SK-N-SH (cell line): ENCODE measurements around the gene FRMD5. TPM values are rescaled to one million over a fixed set of nuclear protein-coding genes. Genes with fewer than 3 reads are reported as not detected.
A peak's percentile ranks its signal among the peaks of the same experiment; 100 is the strongest.

Experiments
- CTCF ChIA-PET: fragments of 300-600, 350-600 bp; formaldehyde crosslinking; extraction: SDS; loops from one replicate; lab custom pipeline; 2021; lab: Yijun Ruan, JAX
- POLR2A ChIA-PET: fragments of 350-600 bp; sonication (Branson Sonifier 250); formaldehyde crosslinking; extraction: SDS; loops from one replicate; lab custom pipeline; 2020; ENCODE audit warnings: antibody characterized with exemption, inconsistent platforms; lab: Yijun Ruan, JAX
- DNase-seq: peaks from one replicate; pipeline ENCODE4 v3.0.0; 2012
- H2AFZ ChIP-seq: fragments of 200-600 bp; sonication (generic); 2 replicates; pipeline ENCODE4 v1.8.1; 2016; ENCODE audit warnings: antibody characterized with exemption, mild to moderate bottlenecking, low read depth
- H3F3A ChIP-seq: fragments of 200-600 bp; sonication (generic); replicated peaks from 2 replicates; pipeline ENCODE3; 2016; ENCODE audit warnings: antibody characterized with exemption, mild to moderate bottlenecking; ENCODE audit not compliant: insufficient read depth
- H3K27ac ChIP-seq, 2 experiments: fragments of 200-500 bp in 1 of 2; fragments of 200-600 bp in 1 of 2; sonication (Bioruptor generic) in 1 of 2; sonication (generic), shearing (Covaris generic) in 1 of 2; 2 replicates each; pipeline versions ENCODE4 v1.5.1 to v1.6.1; 2014 to 2016; ENCODE audit warnings: low read depth in 2 of 2, inconsistent platforms in 1 of 2, low read length in 1 of 2, mild to moderate bottlenecking in 1 of 2, mixed read lengths in 1 of 2
- H3K27me3 ChIP-seq: fragments of 200-600 bp; sonication (generic), shearing (Covaris generic); 2 replicates; pipeline ENCODE4 v1.6.1; 2016; ENCODE audit warnings: mixed run types; ENCODE audit not compliant: insufficient read depth
- H3K36me3 ChIP-seq, 2 experiments: fragments of 200-500 bp in 1 of 2; fragments of 200-600 bp in 1 of 2; sonication (Bioruptor generic) in 1 of 2; sonication (generic) in 1 of 2; replicated peaks in 1 of 2; 2 replicates each; pipeline versions ENCODE3 to v1.5.1; 2014 to 2016; ENCODE audit warnings: low read length in 1 of 2, mild to moderate bottlenecking in 1 of 2; ENCODE audit not compliant: insufficient read depth in 2 of 2, control insufficient read depth in 1 of 2
- H3K4me1 ChIP-seq, 2 experiments: fragments of 200-500 bp in 1 of 2; fragments of 200-600 bp in 1 of 2; sonication (Bioruptor generic) in 1 of 2; sonication (generic), shearing (Covaris generic) in 1 of 2; 2 replicates each; pipeline versions ENCODE4 v1.5.1 to v1.6.1; 2014 to 2016; ENCODE audit warnings: low read depth in 1 of 2, low read length in 1 of 2, mixed run types in 1 of 2; ENCODE audit not compliant: insufficient read depth in 2 of 2, control insufficient read depth in 1 of 2
- H3K4me2 ChIP-seq: fragments of 200-600 bp; sonication (generic), shearing (Covaris generic); 2 replicates; pipeline ENCODE4 v1.6.1; 2017; ENCODE audit warnings: mixed run types
- H3K4me3 ChIP-seq, 2 experiments: fragments of 200-500 bp in 1 of 2; fragments of 200-600 bp in 1 of 2; sonication (Bioruptor generic) in 1 of 2; sonication (generic), shearing (Covaris generic) in 1 of 2; 2 replicates each; pipeline versions ENCODE4 v1.5.1 to v1.8.1; 2014 to 2016; ENCODE audit warnings: low read depth in 2 of 2, inconsistent platforms in 1 of 2, low read length in 1 of 2, mild to moderate bottlenecking in 1 of 2, mixed read lengths in 1 of 2, moderate library complexity in 1 of 2
- H3K79me2 ChIP-seq: fragments of 200-600 bp; sonication (generic); 2 replicates; pipeline ENCODE4 v1.8.1; 2017; ENCODE audit warnings: mild to moderate bottlenecking; ENCODE audit not compliant: insufficient read depth
- H3K9ac ChIP-seq: fragments of 200-600 bp; sonication (generic); 2 replicates; pipeline ENCODE4 v1.6.1; 2017; ENCODE audit warnings: mixed run types
- H3K9me2 ChIP-seq: fragments of 200-600 bp; sonication (generic); 2 replicates; pipeline ENCODE4 v1.6.1; 2017; ENCODE audit warnings: mixed run types
- H3K9me3 ChIP-seq: fragments of 200-600 bp; sonication (generic); 2 replicates; pipeline ENCODE4 v1.6.1; 2017; ENCODE audit warnings: mixed run types, mild to moderate bottlenecking, moderate library complexity
- H4K20me1 ChIP-seq: fragments of 200-600 bp; sonication (generic); 2 replicates; pipeline ENCODE4 v1.6.1; 2017; ENCODE audit warnings: mild to moderate bottlenecking, mixed run types; ENCODE audit not compliant: insufficient read depth
- CHD2 ChIP-seq: fragments of 150-350 bp; IDR thresholded peaks from 2 replicates; pipeline ENCODE4 v1.6.1; 2018; ENCODE audit warnings: low read length; ENCODE audit not compliant: partially characterized antibody
- EZH2phosphoT487 ChIP-seq: fragments of 200-600 bp; sonication (generic); IDR thresholded peaks from 2 replicates; pipeline ENCODE4 v1.6.1; 2017; ENCODE audit warnings: low read depth, mixed run types, mild to moderate bottlenecking, antibody characterized with exemption, moderate library complexity, borderline replicate concordance
- FOSL2 ChIP-seq: IDR thresholded peaks from 2 replicates; pipeline ENCODE4 v1.4.0; 2012; ENCODE audit warnings: low read depth, mild to moderate bottlenecking, moderate library complexity, borderline replicate concordance
- GABPA ChIP-seq: IDR thresholded peaks from 2 replicates; pipeline ENCODE4 v1.4.0; 2012; ENCODE audit warnings: low read depth, mild to moderate bottlenecking
- GATA2 ChIP-seq: sonication (generic); formaldehyde crosslinking; IDR thresholded peaks from 2 replicates; pipeline ENCODE4 v1.5.0; 2020; ENCODE audit warnings: mild to moderate bottlenecking, missing genetic modification reagents
- MAX ChIP-seq: IDR thresholded peaks from 2 replicates; pipeline ENCODE4 v1.4.0; 2012; ENCODE audit warnings: low read depth
- MEF2A ChIP-seq: IDR thresholded peaks from 2 replicates; pipeline ENCODE4 v1.4.0; 2012; ENCODE audit warnings: low read depth, borderline replicate concordance
- PBX3 ChIP-seq: IDR thresholded peaks from 2 replicates; pipeline ENCODE4; 2012
- POLR2AphosphoS5 ChIP-seq: IDR thresholded peaks from 2 replicates; pipeline ENCODE4 v1.6.1; 2012; ENCODE audit warnings: low read depth, low read length
- RXRA ChIP-seq: IDR thresholded peaks from 2 replicates; pipeline ENCODE4 v1.4.0; 2012; ENCODE audit warnings: low read depth, mild to moderate bottlenecking, borderline replicate concordance
- TAF1 ChIP-seq: IDR thresholded peaks from 2 replicates; pipeline ENCODE4 v1.6.1; 2012; ENCODE audit warnings: low read depth, mild to moderate bottlenecking, low read length, moderate library complexity, borderline replicate concordance
- TCF12 ChIP-seq: IDR thresholded peaks from 2 replicates; pipeline ENCODE4 v1.4.0; 2012
- USF1 ChIP-seq: IDR thresholded peaks from 2 replicates; pipeline ENCODE4 v1.4.0; 2012; ENCODE audit warnings: low read depth, borderline replicate concordance
- YY1 ChIP-seq: IDR thresholded peaks from 2 replicates; pipeline ENCODE4 v1.4.0; 2012; ENCODE audit warnings: low read depth, mild to moderate bottlenecking
- WGBS: methylation state at CpG from one replicate; pipeline ENCODE4 v1.1.6; 2017; ENCODE audit warnings: low lambda C conversion rate; 5-methylcytosine and 5-hydroxymethylcytosine counted together
- polyA plus RNA-seq, 3 experiments: library from polyadenylated mRNA; depleted of rRNA; stranded (reverse); fragments of >200 nt; gene quantifications; 2 replicates each; pipeline ENCODE4 v1.2.3, GENCODE V29; 2012

Gene FRMD5
- polyA plus RNA-seq, 1 of the 3 experiments (the other 2 are of a cell fraction) = 24.8 TPM

- CTCF ChIA-PET = interaction anchor here (0.6 to 1.0 kb wide), 3 partner anchors 8 to 97 kb away, joined by 3 to 4 read pairs (median 3); partner anchors contain the start of gene FRMD5
- TF ChIP-seq RXRA = no peak
- TF ChIP-seq PBX3 = no peak
- TF ChIP-seq EZH2phosphoT487 = no peak
- no peak for TF ChIP-seq CHD2
- no peak for TF ChIP-seq TCF12
- TF ChIP-seq TAF1 = no peak
- no peak for TF ChIP-seq POLR2AphosphoS5
- no peak for TF ChIP-seq GABPA
- TF ChIP-seq YY1 = no peak
- TF ChIP-seq MEF2A = no peak
- no peak for TF ChIP-seq MAX
- TF ChIP-seq USF1 = no peak
- TF ChIP-seq GATA2 (CRISPR knock-in tag) = no peak
Measured at GRCh38 chr15:44186705-44187104, 8.4 kb downstream of the FRMD5 start.

GRCh38 chr15:44183363-44183762, 11.7 kb downstream of the FRMD5 start:
- Histone ChIP-seq H3K27me3 (no peaks in the 10 kb centered on the region), H3K79me2 (peaks cover 95% of the 10 kb centered on the region), H3F3A (peaks cover 15% of the 10 kb centered on the region), H3K9ac (no peak overlapping the region), H3K9me3 (no peaks in the 10 kb centered on the region), H3K27ac (no peak overlapping the region), H3K4me3 (no peak overlapping the region), H3K4me1 (no peaks in the 10 kb centered on the region), H3K9me2 (no peaks in the 10 kb centered on the region), H3K36me3 (no peaks in the 10 kb centered on the region), H3K4me2 (no peak overlapping the region), H2AFZ (no peak overlapping the region), H4K20me1 (peaks cover 28% of the 10 kb centered on the region; the same call in 1 of the 2 replicates)
- no peak for DNase-seq
- POLR2A ChIA-PET = no interaction called here
- TF ChIP-seq TCF12 (no peak), FOSL2 (0 out of 2 replicates have a peak, but pooled peaks have one; percentile 1)
- WGBS = 95% methylated on average over 4 of the region's 4 CpGs
- CTCF ChIA-PET = no interaction called here

More at GRCh38 chr15:44186705-44187104, 8.4 kb downstream of the FRMD5 start:
- WGBS = 93% methylated on average over 6 of the region's 6 CpGs
- Histone ChIP-seq H3K27me3 (no peaks in the 10 kb centered on the region), H3K9ac (no peak overlapping the region), H3K27ac (no peak overlapping the region), H3K4me3 (no peak overlapping the region), H3F3A (peaks cover 8% of the 10 kb centered on the region), H4K20me1 (peaks cover 25% of the 10 kb centered on the region; the same call in 1 of the 2 replicates), H3K79me2 (peaks cover 97% of the 10 kb centered on the region), H2AFZ (no peak overlapping the region), H3K4me2 (no peak overlapping the region), H3K9me3 (no peaks in the 10 kb centered on the region), H3K9me2 (no peaks in the 10 kb centered on the region), H3K4me1 (no peaks in the 10 kb centered on the region; a peak in 1 of 4 replicates), H3K36me3 (no peaks in the 10 kb centered on the region)
- DNase-seq = no peak
- POLR2A ChIA-PET = no interaction called here
